Activated T-cell treated with anti-CD3 and anti-CD28 coated beads, Interleukin-2, amount 50 U/mL, for 4 hours (primary cell): ENCODE measurements around the gene PHKA2. TPM values are rescaled to one million over a fixed set of nuclear protein-coding genes. Genes with fewer than 3 reads are reported as not detected.

Experiments
- ATAC-seq, 2 donors: fragments of 200-7000 bp; cut with Tn5 transposase; one replicate each; pipeline ENCODE4 v1.10.0; 2021
- DNase-seq: peaks from one replicate; pipeline ENCODE4 v3.0.0-alpha.2; 2020
- H3K27me3 Mint-ChIP-seq: one replicate; pipeline ENCODE4 v1.8.0; 2021; ENCODE audit warnings: low read depth, mixed read lengths
- H3K36me3 Mint-ChIP-seq: one replicate; pipeline ENCODE4 v1.8.0; 2022; ENCODE audit warnings: mixed read lengths; ENCODE audit not compliant: insufficient read depth
- H3K4me1 Mint-ChIP-seq: one replicate; pipeline ENCODE4 v1.8.0; 2021; ENCODE audit warnings: low read depth, mixed read lengths
- H3K4me3 Mint-ChIP-seq: one replicate; pipeline ENCODE4 v1.8.0; 2021; ENCODE audit warnings: mild to moderate bottlenecking, moderate library complexity, mixed read lengths
- H3K9me3 Mint-ChIP-seq: one replicate; pipeline ENCODE4 v1.8.0; 2021; ENCODE audit warnings: mixed read lengths
- total RNA-seq, 3 donors: library from RNA; stranded (reverse); gene quantifications; one replicate each; pipeline ENCODE4 v1.2.1, GENCODE V29; 2021

PHKA2 gene
- total RNA-seq, 3 donors from 2014 or later: 14.1 to 17.5 (median 14.8) TPM

DNA sequence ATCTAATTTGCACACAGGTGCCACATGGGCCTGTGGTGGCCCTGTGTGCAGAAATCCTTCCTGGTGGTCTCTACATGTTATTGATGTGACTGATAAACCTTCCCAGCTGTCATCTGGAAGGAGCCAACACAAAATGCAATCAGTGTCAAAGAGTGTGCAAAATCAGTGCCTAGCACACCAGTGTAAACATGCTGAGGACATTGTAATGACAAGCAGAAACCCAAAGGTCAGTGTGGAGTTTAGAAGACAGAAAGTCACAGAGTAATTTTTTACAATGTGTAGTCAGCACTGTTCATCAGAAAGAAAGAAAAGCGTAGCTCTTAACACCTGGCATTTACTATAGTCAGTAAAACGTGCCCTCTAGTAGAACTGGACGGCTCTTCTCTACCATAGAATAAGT is 50.3 kb downstream of the PHKA2 start:
- Mint-ChIP-seq H3K27me3 (no peaks in the 10 kb centered on the region), H3K4me1 (no peaks in the 10 kb centered on the region), H3K9me3 (no peaks in the 10 kb centered on the region), H3K4me3 (no peak overlapping the region), H3K36me3 (peaks cover 16% of the 10 kb centered on the region)
- DNase-seq (no peak), ATAC-seq (no peak)

- Mint-ChIP-seq H3K27me3 (no peaks in the 10 kb centered on the region), H3K36me3 (peaks cover 14% of the 10 kb centered on the region), H3K4me3 (no peak overlapping the region), H3K9me3 (no peaks in the 10 kb centered on the region), H3K4me1 (no peaks in the 10 kb centered on the region)
- ATAC-seq: no peak
- no peak for DNase-seq
These were observed 51.9 kb downstream of the PHKA2 start for GRCh38 chrX:18931972-18932371.

DNA sequence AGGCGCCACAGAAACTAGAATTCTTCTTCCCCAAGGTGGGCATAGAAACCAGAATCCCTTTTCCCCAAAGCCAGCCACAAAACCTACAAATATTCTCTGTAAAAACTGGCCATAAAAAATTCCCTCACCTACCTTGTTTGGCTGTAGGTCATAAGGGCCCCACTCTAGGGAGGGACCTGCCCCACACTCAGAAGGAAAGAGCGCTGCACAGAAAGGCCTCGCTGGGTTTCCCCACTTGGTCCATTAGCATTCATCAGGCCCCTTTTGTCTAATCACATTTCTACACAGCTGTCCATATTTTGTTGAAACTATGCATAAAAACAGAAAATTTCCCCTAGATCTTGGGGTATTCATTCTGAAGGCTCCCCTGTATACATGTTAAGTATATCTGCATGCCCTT is 54.1 kb downstream of the PHKA2 start:
- no peak overlapping the region for H3K4me3 Mint-ChIP-seq

DNA sequence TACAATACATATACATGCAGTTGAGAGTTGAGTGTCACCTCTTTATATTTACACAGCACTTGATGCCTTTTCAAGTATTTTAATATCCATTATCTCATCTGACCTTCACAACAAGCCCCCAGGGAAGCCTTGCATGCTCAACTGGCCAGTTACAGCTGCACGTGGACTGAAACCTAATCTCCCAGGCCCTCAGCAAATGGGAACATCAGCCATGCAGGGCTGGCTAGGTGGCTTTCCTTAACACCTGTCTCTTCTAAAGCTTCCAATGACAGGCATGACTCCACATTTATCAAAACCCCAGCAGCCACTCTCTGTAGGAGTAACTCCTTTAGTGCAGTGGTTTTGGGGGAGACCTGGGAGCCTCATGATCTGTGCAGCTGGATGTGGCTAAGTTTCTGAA is 56.4 kb downstream of the PHKA2 start:
- no peak for DNase-seq
- no peaks in the 10 kb centered on the region for H3K9me3 Mint-ChIP-seq
- no peaks in the 10 kb centered on the region for H3K27me3 Mint-ChIP-seq
- H3K36me3 Mint-ChIP-seq: peaks cover 16% of the 10 kb centered on the region
- H3K4me3 Mint-ChIP-seq: no peak overlapping the region
- no peaks in the 10 kb centered on the region for H3K4me1 Mint-ChIP-seq
- no peak for ATAC-seq

More for the DNA sequence above, 54.1 kb downstream of the PHKA2 start:
- Mint-ChIP-seq H3K36me3 (peaks cover 14% of the 10 kb centered on the region), H3K27me3 (no peaks in the 10 kb centered on the region), H3K9me3 (no peaks in the 10 kb centered on the region), H3K4me1 (no peaks in the 10 kb centered on the region)
- ATAC-seq (no peak), DNase-seq (no peak)

- Mint-ChIP-seq H3K36me3 (peaks cover 12% of the 10 kb centered on the region), H3K27me3 (no peaks in the 10 kb centered on the region), H3K9me3 (no peaks in the 10 kb centered on the region), H3K4me3 (no peak overlapping the region), H3K4me1 (no peaks in the 10 kb centered on the region)
- no peak for DNase-seq
- ATAC-seq: no peak
These were observed 59.3 kb downstream of the PHKA2 start for GRCh38 chrX:18924507-18925088.

DNA sequence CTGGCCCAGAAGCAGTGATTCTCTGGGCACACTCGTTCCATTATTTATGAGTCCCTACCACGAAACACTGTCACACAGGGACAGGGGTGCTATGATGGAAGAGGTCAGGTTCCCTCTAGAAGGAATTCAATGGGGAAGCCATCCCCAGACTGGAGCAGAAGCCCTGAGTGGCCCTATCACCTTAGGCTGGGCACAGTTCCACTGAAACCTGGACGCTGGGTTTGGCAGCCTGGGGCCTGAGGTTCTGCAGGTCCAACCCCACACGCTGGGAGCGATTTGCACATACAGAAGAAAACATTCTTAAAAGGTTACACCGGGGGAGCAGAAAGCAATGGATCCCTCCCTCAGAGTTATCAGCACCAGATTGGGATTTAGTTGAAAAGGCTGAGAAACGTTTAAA is 63.3 kb downstream of the PHKA2 start:
- Mint-ChIP-seq H3K27me3 (no peaks in the 10 kb centered on the region), H3K36me3 (peaks cover 19% of the 10 kb centered on the region), H3K4me3 (no peak overlapping the region), H3K9me3 (no peaks in the 10 kb centered on the region), H3K4me1 (no peaks in the 10 kb centered on the region)
- DNase-seq (no peak), ATAC-seq (no peak)

- H3K36me3 Mint-ChIP-seq: peaks cover 20% of the 10 kb centered on the region
- no peak for DNase-seq
- no peak for ATAC-seq
- no peaks in the 10 kb centered on the region for H3K9me3 Mint-ChIP-seq
- no peaks in the 10 kb centered on the region for H3K4me1 Mint-ChIP-seq
- H3K4me3 Mint-ChIP-seq: no peak overlapping the region
- H3K27me3 Mint-ChIP-seq: no peaks in the 10 kb centered on the region
These were observed 63.8 kb downstream of the PHKA2 start for GRCh38 chrX:18920079-18920478.

DNA sequence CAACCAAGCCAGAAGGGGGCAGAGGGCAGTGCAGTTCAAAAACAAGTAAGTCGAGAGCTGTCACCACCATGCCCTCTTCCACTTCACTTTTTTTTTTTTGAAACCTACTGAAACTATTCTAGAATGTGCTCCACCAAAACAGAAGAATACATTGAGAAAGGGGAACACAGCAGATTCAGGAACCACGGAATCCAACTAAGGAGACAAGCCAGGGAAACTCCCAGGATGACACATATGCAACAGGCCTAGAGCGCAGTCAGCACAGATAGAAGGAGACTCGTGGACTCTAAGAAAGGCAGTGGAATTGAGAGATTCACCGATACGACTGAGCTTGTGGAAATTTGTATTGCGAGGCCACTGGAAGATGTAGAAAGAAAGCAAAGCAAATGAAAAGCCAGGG is 66.1 kb downstream of the PHKA2 start:
- ATAC-seq (no peak), DNase-seq (no peak)
- Mint-ChIP-seq H3K4me3 (no peak overlapping the region), H3K4me1 (no peaks in the 10 kb centered on the region), H3K9me3 (no peaks in the 10 kb centered on the region), H3K27me3 (no peaks in the 10 kb centered on the region), H3K36me3 (peaks cover 20% of the 10 kb centered on the region)

DNA sequence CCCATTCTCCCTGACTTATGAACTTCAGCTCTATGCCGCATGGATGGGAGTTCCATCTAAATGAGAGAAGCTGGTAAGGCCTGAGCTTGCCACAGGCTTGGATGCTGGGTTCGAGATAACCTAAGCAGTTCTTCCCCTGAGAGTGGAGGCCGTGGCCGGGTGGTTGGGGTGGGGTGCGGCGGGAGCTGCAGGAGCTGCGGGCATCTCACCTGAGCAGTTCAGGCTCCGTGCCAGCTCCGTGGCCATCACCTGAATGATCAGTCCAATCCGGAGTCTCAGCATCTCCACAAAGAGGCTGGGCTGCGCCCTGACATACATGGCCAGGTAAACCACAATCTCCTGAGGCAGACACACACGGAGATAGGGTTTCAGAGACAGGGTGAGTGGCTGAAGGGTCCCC is 77.6 kb downstream of the PHKA2 start:
- H3K4me1 Mint-ChIP-seq: no peaks in the 10 kb centered on the region
- no peak for ATAC-seq

GRCh38 chrX:18900401-18900976 is 83.4 kb downstream of the PHKA2 start:
- Mint-ChIP-seq H3K27me3 (no peaks in the 10 kb centered on the region), H3K36me3 (peaks cover 4% of the 10 kb centered on the region), H3K4me3 (no peak overlapping the region), H3K4me1 (no peaks in the 10 kb centered on the region), H3K9me3 (no peaks in the 10 kb centered on the region)
- DNase-seq (no peak), ATAC-seq (no peak)

More for the DNA sequence above, 77.6 kb downstream of the PHKA2 start:
- H3K9me3 Mint-ChIP-seq: no peaks in the 10 kb centered on the region
- DNase-seq: no peak
- peaks cover 8% of the 10 kb centered on the region for H3K36me3 Mint-ChIP-seq
- H3K4me3 Mint-ChIP-seq: no peak overlapping the region
- no peaks in the 10 kb centered on the region for H3K27me3 Mint-ChIP-seq

- ATAC-seq (no peak), DNase-seq (no peak)
- H3K36me3 Mint-ChIP-seq: peaks cover 3% of the 10 kb centered on the region
- H3K4me3 Mint-ChIP-seq: no peak overlapping the region
- no peaks in the 10 kb centered on the region for H3K27me3 Mint-ChIP-seq
- H3K4me1 Mint-ChIP-seq: no peaks in the 10 kb centered on the region
- no peaks in the 10 kb centered on the region for H3K9me3 Mint-ChIP-seq
These were observed 84.0 kb downstream of the PHKA2 start for GRCh38 chrX:18899796-18900380.

GRCh38 chrX:18898492-18898891 is 85.4 kb downstream of the PHKA2 start:
- Mint-ChIP-seq H3K27me3 (no peaks in the 10 kb centered on the region), H3K4me3 (no peak overlapping the region), H3K9me3 (no peaks in the 10 kb centered on the region), H3K36me3 (peaks cover 3% of the 10 kb centered on the region), H3K4me1 (no peaks in the 10 kb centered on the region)
- ATAC-seq: no peak
- no peak for DNase-seq

GRCh38 chrX:18898091-18898490 is 85.8 kb downstream of the PHKA2 start:
- DNase-seq (no peak), ATAC-seq (no peak)
- no peak overlapping the region for H3K4me3 Mint-ChIP-seq
- peaks cover 3% of the 10 kb centered on the region for H3K36me3 Mint-ChIP-seq
- no peaks in the 10 kb centered on the region for H3K27me3 Mint-ChIP-seq
- no peaks in the 10 kb centered on the region for H3K9me3 Mint-ChIP-seq
- no peaks in the 10 kb centered on the region for H3K4me1 Mint-ChIP-seq

DNA sequence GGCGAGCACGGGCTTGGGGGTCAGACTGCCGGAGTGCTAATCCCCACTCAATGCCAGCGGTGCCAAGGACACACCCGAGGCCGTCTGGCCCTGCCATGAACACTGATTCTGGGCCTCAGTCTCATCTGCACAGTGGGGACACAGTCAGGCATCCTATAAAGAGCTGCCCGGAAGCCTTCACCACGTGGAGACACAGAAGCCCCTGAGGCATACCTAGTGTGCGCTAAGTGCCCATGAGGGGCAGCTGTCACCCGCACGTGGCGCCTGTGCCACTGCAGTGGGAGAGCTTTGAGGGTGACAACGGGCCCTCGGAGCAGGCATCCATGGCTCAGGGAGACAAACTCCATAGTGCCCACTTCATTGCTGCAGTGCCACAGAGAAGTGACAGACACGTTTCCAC is 86.3 kb downstream of the PHKA2 start:
- DNase-seq (no peak), ATAC-seq (no peak)
- H3K27me3 Mint-ChIP-seq: no peaks in the 10 kb centered on the region
- peaks cover 3% of the 10 kb centered on the region for H3K36me3 Mint-ChIP-seq
- H3K4me1 Mint-ChIP-seq: no peaks in the 10 kb centered on the region
- H3K9me3 Mint-ChIP-seq: no peaks in the 10 kb centered on the region
- H3K4me3 Mint-ChIP-seq: no peak overlapping the region
